ENCODE data around the gene WNT2B. TPM values are rescaled to one million over a fixed set of nuclear protein-coding genes. Genes with fewer than 3 reads are reported as not detected.

Gene WNT2B
- total and polyA plus RNA-seq, 2 of the 8 experiments (the other 6 are each of a cell fraction or from before 2014, with no cell fraction given), result 0.33 to 2.0 TPM

DNA sequence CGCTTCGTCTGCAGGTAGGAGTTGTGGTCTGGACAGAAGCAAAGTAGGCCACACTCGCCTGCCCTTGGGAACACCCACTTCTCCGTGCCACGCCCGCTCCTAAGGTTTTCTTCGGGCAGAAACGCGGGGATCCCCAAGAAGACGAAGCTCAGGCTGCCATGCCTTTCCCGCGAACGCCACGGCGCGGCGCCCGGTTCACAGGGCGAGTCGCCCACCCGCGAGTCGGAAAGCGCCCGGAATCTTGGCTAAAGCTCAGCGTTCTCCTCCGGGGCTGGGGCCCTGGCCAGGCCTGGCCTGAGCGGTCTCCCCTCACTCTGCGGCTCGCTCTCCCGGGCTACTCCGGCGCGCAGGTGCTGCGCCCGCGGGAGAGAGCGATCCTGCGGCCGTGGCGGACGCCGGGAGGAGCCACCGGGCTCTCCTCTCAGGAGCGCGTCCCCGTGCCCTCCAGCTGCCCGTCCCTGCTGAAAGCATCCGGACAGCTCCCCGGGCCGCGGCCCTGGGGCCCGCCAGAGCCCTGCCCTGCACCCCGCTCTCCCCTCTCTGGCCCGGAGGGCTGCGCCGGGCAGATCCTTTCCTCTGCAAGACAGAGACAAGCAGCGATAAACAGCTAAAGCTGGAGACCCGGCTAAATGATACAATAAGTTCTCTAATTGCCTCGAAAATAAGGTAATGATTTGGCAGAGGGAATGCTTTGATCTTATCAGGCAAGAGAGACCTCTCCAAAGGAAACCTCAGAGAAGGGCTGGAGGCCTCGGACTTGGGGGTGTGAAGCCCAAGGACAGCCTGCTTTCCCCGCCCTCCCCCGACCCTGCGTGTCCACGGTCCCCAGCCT lies 6.7 kb upstream of the WNT2B start (continued):
- TF ChIP-seq SIN3A (conservative IDR thresholded peaks at IDR 0.05 in 1 of 2, IDR thresholded peaks at IDR 0.05 in 1 of 2; ENCODE audit: low read depth in 1 of 2, low read length in 2 of 2), result 0 out of 4 replicates have a peak, but pooled peaks of 1 of the 2 experiments have one; percentile 46
- no peak for TF ChIP-seq BCL11A (IDR thresholded peaks at IDR 0.05; ENCODE audit: low read depth in 2 of 2, low read length in 2 of 2)
- TF ChIP-seq, protein P1, sequence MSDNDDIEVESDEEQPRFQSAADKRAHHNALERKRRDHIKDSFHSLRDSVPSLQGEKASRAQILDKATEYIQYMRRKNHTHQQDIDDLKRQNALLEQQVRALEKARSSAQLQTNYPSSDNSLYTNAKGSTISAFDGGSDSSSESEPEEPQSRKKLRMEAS (IDR thresholded peaks at IDR 0.05), result peak; percentile 43; the same call in 1 of the 2 replicates
- no peak for TF ChIP-seq FOSL1 (IDR thresholded peaks at IDR 0.05; ENCODE audit: insufficient read depth, low read depth, low read length)
- peak; percentile 60 for TF ChIP-seq BACH1 (IDR thresholded peaks at IDR 0.05; ENCODE audit: low read length)
- TF ChIP-seq RBBP5 (IDR thresholded peaks at IDR 0.05; ENCODE audit: borderline replicate concordance, low read depth, low read length), result peak; percentile 64; the same call in 1 of the 2 replicates
- no peak for TF ChIP-seq SP4 (IDR thresholded peaks at IDR 0.05; ENCODE audit: low read length)
- TF ChIP-seq POU5F1 (IDR thresholded peaks at IDR 0.05; ENCODE audit: low read depth, low read length), result no peak
- TF ChIP-seq, protein P2, sequence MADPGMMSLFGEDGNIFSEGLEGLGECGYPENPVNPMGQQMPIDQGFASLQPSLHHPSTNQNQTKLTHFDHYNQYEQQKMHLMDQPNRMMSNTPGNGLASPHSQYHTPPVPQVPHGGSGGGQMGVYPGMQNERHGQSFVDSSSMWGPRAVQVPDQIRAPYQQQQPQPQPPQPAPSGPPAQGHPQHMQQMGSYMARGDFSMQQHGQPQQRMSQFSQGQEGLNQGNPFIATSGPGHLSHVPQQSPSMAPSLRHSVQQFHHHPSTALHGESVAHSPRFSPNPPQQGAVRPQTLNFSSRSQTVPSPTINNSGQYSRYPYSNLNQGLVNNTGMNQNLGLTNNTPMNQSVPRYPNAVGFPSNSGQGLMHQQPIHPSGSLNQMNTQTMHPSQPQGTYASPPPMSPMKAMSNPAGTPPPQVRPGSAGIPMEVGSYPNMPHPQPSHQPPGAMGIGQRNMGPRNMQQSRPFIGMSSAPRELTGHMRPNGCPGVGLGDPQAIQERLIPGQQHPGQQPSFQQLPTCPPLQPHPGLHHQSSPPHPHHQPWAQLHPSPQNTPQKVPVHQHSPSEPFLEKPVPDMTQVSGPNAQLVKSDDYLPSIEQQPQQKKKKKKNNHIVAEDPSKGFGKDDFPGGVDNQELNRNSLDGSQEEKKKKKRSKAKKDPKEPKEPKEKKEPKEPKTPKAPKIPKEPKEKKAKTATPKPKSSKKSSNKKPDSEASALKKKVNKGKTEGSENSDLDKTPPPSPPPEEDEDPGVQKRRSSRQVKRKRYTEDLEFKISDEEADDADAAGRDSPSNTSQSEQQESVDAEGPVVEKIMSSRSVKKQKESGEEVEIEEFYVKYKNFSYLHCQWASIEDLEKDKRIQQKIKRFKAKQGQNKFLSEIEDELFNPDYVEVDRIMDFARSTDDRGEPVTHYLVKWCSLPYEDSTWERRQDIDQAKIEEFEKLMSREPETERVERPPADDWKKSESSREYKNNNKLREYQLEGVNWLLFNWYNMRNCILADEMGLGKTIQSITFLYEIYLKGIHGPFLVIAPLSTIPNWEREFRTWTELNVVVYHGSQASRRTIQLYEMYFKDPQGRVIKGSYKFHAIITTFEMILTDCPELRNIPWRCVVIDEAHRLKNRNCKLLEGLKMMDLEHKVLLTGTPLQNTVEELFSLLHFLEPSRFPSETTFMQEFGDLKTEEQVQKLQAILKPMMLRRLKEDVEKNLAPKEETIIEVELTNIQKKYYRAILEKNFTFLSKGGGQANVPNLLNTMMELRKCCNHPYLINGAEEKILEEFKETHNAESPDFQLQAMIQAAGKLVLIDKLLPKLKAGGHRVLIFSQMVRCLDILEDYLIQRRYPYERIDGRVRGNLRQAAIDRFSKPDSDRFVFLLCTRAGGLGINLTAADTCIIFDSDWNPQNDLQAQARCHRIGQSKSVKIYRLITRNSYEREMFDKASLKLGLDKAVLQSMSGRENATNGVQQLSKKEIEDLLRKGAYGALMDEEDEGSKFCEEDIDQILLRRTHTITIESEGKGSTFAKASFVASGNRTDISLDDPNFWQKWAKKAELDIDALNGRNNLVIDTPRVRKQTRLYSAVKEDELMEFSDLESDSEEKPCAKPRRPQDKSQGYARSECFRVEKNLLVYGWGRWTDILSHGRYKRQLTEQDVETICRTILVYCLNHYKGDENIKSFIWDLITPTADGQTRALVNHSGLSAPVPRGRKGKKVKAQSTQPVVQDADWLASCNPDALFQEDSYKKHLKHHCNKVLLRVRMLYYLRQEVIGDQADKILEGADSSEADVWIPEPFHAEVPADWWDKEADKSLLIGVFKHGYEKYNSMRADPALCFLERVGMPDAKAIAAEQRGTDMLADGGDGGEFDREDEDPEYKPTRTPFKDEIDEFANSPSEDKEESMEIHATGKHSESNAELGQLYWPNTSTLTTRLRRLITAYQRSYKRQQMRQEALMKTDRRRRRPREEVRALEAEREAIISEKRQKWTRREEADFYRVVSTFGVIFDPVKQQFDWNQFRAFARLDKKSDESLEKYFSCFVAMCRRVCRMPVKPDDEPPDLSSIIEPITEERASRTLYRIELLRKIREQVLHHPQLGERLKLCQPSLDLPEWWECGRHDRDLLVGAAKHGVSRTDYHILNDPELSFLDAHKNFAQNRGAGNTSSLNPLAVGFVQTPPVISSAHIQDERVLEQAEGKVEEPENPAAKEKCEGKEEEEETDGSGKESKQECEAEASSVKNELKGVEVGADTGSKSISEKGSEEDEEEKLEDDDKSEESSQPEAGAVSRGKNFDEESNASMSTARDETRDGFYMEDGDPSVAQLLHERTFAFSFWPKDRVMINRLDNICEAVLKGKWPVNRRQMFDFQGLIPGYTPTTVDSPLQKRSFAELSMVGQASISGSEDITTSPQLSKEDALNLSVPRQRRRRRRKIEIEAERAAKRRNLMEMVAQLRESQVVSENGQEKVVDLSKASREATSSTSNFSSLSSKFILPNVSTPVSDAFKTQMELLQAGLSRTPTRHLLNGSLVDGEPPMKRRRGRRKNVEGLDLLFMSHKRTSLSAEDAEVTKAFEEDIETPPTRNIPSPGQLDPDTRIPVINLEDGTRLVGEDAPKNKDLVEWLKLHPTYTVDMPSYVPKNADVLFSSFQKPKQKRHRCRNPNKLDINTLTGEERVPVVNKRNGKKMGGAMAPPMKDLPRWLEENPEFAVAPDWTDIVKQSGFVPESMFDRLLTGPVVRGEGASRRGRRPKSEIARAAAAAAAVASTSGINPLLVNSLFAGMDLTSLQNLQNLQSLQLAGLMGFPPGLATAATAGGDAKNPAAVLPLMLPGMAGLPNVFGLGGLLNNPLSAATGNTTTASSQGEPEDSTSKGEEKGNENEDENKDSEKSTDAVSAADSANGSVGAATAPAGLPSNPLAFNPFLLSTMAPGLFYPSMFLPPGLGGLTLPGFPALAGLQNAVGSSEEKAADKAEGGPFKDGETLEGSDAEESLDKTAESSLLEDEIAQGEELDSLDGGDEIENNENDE (IDR thresholded peaks at IDR 0.05; ENCODE audit: insufficient replicate concordance, low read length), result no peak
